Posterior vena cava (tissue), 2 donors: ENCODE data around the gene CD2. TPM values are rescaled to one million over a fixed set of nuclear protein-coding genes. Genes with fewer than 3 reads are reported as not detected.

Experiments
- DNase-seq: peaks from one replicate; pipeline ENCODE4 v3.0.0-alpha.2; 2020; ENCODE audit warnings: low spot score
- intact Hi-C, 2 donors: fragments of 100-400 bp; cut with DNase I; formaldehyde crosslinking; loops; one replicate each; pipeline versions ENCODE4 v1.14.1 to v1.14.2; 2022 to 2023
- total RNA-seq, 2 donors: library from RNA; stranded (reverse); fragmentation: NEBNext Ultra II Directional; extraction: Animal tissue kit (Norgen Biotek cat#: 25700); gene quantifications; one replicate each; pipeline ENCODE4 v1.2.1, GENCODE V29; 2021
- donor health status: DM: yes; HTN: yes; CAD: no.
- donor health status: DM: yes; HTN: yes; CAD: no.

The CD2 gene
- total RNA-seq, 2 donors from 2014 or later, result 1.1 to 2.3 TPM

GRCh38 chr1:116769561-116769977, 15.3 kb downstream of the CD2 start:
- DNase-seq, result no peak
- intact Hi-C loops, result no loop called here

- intact Hi-C loops, result loop anchor here in 1 of 2 donors (5.0 kb wide), 1 partner anchor 808 kb away; no protein-coding TSS in a partner anchor
- DNase-seq, result no peak
Measured at GRCh38 chr1:116769994-116770393, 15.8 kb downstream of the CD2 start.

GRCh38 chr1:116770625-116771024, 16.4 kb downstream of the CD2 start:
- intact Hi-C loops, result loop anchor here in 1 of 2 donors (5.0 kb wide), 1 partner anchor 808 kb away; no protein-coding TSS in a partner anchor
- DNase-seq, result no peak

GRCh38 chr1:116771997-116772647, 17.9 kb downstream of the CD2 start:
- no peak for DNase-seq
- intact Hi-C loops, result loop anchor here in 1 of 2 donors (5.0 kb wide), 1 partner anchor 810 kb away; no protein-coding TSS in a partner anchor

GRCh38 chr1:116772648-116773045, 18.4 kb downstream of the CD2 start:
- DNase-seq, result no peak
- intact Hi-C loops, result loop anchor here in 1 of 2 donors (5.0 kb wide), 1 partner anchor 810 kb away; no protein-coding TSS in a partner anchor

GRCh38 chr1:116775116-116775752, 21.0 kb downstream of the CD2 start:
- no peak for DNase-seq
- intact Hi-C loops, result no loop called here

- intact Hi-C loops, result no loop called here
- no peak for DNase-seq
Measured at GRCh38 chr1:116777831-116778830, 23.9 kb downstream of the CD2 start.

- intact Hi-C loops, result no loop called here
- DNase-seq, result no peak
Measured at GRCh38 chr1:116781034-116781433, 26.8 kb downstream of the CD2 start.

GRCh38 chr1:116785006-116785405, 30.8 kb downstream of the CD2 start:
- intact Hi-C loops, result no loop called here
- no peak for DNase-seq

GRCh38 chr1:116786049-116786448, 31.8 kb downstream of the CD2 start:
- DNase-seq, result no peak
- intact Hi-C loops, result no loop called here

GRCh38 chr1:116791727-116792126, 37.5 kb downstream of the CD2 start:
- DNase-seq, result no peak

GRCh38 chr1:116793357-116793935, 39.2 kb downstream of the CD2 start:
- no peak for DNase-seq
- intact Hi-C loops, result no loop called here

More at GRCh38 chr1:116791727-116792126, 37.5 kb downstream of the CD2 start:
- intact Hi-C loops, result no loop called here

GRCh38 chr1:116794371-116794770, 40.1 kb downstream of the CD2 start:
- DNase-seq, result no peak
- intact Hi-C loops, result no loop called here

GRCh38 chr1:116794804-116795481, 40.7 kb downstream of the CD2 start:
- intact Hi-C loops, result no loop called here
- DNase-seq, result no peak

GRCh38 chr1:116795482-116795829, 41.2 kb downstream of the CD2 start:
- DNase-seq, result no peak
- intact Hi-C loops, result no loop called here

GRCh38 chr1:116804736-116805135, 50.5 kb downstream of the CD2 start:
- intact Hi-C loops, result loop anchor here in 1 of 2 donors (5.0 kb wide), 1 partner anchor 783 kb away; no protein-coding TSS in a partner anchor
- no peak for DNase-seq

- intact Hi-C loops, result no loop called here
- DNase-seq, result no peak
Measured at GRCh38 chr1:116805398-116805797, 51.2 kb downstream of the CD2 start.

- intact Hi-C loops, result no loop called here
- DNase-seq, result no peak
Measured at GRCh38 chr1:116806245-116806644, 52.0 kb downstream of the CD2 start.

GRCh38 chr1:116806671-116807070, 52.4 kb downstream of the CD2 start:
- intact Hi-C loops, result loop anchor here in 1 of 2 donors (1.0 kb wide), 1 partner anchor 73 kb away; no protein-coding TSS in a partner anchor
- no peak for DNase-seq
